NB4 (cell line): Measurements from ENCODE around the gene GGCX.

Experiments
- CTCF ChIP-seq: IDR thresholded peaks from one replicate; pipeline ENCODE4 v1.5.1; 2012; ENCODE audit warnings: low read depth, low read length
- MAX ChIP-seq: IDR thresholded peaks from 2 replicates; pipeline ENCODE4 v1.6.1; 2011; ENCODE audit warnings: low read depth, low read length
- MYC ChIP-seq: IDR thresholded peaks from 2 replicates; pipeline ENCODE4 v1.6.1; 2011; ENCODE audit warnings: low read depth, low read length
- POLR2A ChIP-seq: IDR thresholded peaks from 2 replicates; pipeline ENCODE4 v1.6.1; 2011; ENCODE audit warnings: mild to moderate bottlenecking; ENCODE audit not compliant: insufficient read length; ENCODE audit errors: extremely low read depth

- TF ChIP-seq POLR2A (no peak), MYC (no peak), CTCF (no peak), MAX (no peak)
Measured at GRCh38 chr2:85600235-85600575, 38.9 kb upstream of the GGCX start.
